Activated CD4-positive, alpha-beta T cell treated with anti-CD3 and anti-CD28 coated beads, Interleukin-2, amount 50 U/mL, for 4 hours (primary cell): ENCODE results near the gene CLINT1.
"Not testable (repeated sequence)": the region's sequence is repeated elsewhere in the genome, so short reads cannot be mapped to it uniquely, and the experiment has no call there.

ENCODE experiments used
- DNase-seq, 2 experiments: peaks; one replicate each; pipeline ENCODE4 v3.0.0-alpha.2; 2020

Gene CLINT1

DNA sequence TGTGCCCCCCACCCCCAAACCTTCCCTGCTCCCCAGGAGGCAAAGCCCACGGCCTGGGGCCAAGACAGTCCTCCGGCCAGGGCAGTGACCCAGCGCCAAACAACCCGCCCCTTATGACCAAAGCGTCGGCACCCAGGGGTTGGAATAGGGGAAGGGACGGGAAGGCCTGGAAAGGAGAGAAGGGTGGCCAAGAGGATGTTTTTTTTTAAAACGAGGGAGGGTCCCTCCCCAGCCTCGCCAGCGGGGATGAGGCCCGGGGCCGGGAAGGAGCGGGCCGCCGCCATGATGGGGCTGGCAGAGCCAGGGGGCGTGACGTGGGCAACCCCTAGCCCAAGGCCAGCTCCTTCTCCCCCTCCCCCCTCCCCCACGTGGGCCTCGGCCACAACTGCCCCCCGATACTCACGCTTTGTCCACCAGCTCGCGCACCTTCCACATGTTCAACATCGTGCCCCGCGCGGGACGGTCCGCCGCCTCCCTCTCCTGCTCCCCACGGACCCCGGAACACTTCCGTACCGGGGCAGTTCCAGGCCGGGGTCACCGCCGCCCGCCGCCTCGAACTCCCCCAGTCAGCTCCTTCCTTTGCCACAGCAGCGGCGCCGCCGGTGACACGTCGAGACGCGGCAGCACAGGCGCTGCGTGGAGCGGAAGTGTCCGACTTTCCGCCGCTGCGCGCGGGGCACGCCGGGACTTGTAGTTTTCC lies at the start of gene CLINT1:
Gene CLINT1, minus strand, starts transcription at position 619 of the 700 bp plus-strand sequence. Its CDS starts 175 bp downstream, at position 444.
- DNase-seq = peak; percentile 83 to 85

DNA sequence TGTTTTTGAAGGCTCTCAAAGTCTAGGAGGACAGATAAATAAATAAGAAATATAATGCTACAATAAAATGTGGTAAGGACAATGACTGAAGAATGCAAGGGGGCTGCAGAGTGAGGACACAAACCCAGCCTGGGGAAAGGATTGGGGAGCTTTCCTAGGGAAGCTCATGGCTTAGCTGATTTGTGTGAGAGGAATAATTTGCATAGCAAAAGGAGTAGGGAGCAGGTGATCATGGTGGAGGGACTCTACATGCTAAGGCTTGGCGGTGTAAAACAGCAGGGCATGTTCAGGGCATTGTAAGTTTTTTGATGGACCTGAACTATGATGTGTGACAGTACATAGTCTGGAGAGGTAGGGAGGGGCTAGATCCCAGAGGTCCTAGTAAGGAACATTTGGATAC lies 49.5 kb upstream of the CLINT1 start:
- no peak for DNase-seq

DNA sequence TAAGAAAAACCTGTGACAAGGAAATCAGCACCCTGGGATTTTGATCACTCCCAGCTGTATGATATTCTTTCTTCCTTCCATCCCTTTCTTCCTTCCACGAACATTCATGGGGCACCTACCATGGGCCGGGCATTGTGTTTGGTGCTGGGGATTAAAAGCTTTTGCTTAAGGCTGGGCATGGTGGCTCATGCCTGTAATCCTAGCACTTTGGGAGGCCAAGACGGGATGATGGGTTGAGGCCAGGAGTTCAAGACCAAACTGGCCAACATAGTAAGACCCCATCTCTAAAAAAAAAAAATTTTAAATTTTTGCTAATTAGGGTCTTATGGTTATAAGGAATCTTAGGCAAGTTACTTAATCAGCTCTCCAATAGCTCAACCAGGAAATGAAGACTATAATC lies 48.5 kb upstream of the CLINT1 start:
- DNase-seq = no peak

DNA sequence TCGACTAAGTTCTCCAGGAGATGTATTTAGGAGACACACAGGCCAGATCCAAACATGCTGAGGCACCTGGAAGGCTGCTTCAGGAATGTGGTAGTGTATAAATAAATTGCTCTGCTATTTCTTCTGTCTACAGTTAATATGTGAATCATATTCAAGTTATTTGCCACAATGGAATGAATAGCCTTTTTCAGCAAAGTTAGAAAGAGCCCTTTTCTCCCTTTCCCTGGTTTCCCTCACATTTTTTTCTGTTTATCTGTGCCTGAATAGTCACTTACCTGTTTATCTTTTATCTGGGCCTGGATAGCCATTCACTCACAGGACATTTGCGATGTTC lies 44.1 kb upstream of the CLINT1 start:
- DNase-seq = no peak

DNA sequence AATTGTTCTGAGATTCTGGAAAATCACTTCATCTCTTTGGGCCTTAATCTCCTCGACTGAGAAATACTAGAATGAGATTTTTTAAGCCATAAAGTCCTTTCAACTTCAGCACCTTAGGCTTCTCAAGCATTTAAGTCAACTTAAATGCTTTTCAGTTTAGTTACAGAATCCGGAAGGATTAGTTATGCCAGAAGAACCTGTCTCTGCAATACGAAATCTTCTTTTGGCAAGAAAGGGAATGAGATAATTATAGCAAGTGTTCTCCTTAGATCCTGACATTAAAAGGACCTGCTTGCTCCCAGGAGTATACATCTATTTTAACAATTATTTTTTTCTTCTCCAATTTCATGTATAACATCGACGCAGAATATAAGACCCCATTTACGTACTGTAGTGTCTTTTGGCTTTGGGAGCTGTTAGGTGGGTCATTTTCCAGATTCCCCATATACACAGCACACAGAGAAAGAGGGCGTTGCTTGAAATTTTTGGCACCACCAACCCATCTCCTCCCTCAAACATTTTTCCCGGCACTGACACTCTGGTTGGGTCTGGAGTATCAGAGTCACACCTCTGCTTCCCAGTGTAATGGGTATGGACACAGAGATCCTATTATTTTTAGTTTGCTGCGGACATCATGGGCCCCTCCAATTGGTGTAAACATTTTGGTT lies 43.6 kb upstream of the CLINT1 start:
- DNase-seq = no peak

DNA sequence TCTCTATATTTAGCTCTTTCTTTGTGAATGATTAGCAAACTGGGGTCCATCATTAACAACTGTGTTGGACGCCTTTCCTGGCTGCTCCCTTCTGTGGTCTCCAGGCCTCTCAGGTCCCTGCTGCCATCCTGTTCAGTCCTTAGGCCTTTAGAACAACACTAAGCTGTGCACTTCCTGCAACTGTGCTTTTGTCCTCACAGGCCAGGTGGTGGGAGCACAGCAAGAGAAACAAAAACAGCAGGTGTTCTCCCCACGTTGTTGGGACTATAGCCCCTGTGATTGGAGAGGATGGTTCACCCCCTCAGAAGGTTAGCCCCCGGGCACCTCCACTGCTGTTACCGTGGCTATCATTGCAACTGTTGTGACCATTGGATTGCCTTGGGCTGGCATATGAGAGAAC lies 41.7 kb upstream of the CLINT1 start:
- DNase-seq = no peak

DNA sequence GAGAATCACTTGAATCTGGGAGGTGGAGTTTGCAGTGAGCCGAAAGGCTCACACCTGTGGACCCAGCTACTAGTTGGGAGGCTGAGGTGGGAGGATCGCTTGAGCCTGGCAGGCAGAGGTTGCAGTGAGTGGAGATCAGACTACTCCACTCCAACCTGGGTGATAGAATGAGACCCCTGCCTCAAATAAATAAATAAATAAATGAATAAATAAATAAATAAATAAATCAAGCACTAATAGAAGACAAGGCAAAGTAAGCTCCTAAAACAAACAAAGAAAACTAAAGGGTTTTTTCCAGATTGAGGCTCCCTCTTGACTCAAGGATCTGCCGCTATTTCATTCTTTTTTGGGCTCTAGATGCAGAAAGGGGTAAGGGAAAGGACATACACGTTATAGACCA lies 34.7 kb upstream of the CLINT1 start:
- DNase-seq = no peak

DNA sequence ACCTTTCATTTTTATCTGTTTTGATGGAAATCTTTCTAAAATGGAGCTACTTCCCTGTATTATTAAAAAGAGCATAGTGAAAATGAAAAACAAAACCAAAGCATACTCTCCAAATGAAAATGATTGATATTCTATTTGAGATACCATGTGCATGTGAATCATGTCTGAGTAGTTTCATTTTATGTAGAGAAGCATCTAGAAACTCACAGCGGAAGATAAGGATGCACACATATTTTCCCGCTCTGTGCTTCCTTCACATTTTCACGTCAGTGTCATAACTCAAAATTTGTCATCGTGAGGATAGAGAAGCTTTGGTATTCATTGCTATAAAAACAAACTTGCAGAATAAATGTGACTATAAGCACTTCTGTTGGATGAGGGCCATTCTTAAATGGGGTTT lies 34.0 kb upstream of the CLINT1 start:
- no peak for DNase-seq

DNA sequence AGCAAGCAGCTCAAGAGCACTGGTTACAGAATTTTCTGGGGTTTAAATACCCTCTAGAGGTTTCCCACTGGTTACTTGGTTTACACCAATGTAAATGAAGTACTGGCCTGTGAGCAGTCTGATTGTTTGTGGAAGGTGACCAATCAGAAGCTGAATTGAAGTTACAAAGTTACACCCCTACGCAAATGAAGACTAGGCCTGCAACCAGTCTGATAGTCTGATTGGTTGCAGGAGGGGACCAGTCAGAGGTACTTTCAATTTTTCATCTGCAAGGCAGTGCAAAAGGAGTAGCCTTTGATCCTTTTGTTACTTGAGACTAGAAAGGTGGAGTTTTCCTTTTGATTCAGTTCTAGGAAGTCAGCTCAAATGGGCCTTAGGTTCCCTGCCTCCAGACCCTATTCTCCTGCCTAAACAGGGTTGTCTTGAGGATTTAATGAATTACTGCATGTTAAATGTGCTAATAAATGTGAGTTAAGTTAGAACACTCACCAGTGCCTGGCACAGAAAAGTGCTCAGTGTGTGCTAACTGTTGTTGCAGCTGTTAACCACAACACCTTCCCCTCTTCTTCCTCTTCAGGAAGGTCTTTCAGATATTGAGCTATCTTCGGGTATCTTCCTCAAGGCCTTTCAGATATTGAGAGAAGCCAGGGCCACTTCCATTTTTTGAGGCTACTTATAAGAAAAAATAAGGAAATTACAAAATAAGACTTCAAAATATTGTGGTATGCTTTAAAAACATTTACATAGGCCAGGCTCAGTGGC lies 32.1 kb upstream of the CLINT1 start:
- no peak for DNase-seq

DNA sequence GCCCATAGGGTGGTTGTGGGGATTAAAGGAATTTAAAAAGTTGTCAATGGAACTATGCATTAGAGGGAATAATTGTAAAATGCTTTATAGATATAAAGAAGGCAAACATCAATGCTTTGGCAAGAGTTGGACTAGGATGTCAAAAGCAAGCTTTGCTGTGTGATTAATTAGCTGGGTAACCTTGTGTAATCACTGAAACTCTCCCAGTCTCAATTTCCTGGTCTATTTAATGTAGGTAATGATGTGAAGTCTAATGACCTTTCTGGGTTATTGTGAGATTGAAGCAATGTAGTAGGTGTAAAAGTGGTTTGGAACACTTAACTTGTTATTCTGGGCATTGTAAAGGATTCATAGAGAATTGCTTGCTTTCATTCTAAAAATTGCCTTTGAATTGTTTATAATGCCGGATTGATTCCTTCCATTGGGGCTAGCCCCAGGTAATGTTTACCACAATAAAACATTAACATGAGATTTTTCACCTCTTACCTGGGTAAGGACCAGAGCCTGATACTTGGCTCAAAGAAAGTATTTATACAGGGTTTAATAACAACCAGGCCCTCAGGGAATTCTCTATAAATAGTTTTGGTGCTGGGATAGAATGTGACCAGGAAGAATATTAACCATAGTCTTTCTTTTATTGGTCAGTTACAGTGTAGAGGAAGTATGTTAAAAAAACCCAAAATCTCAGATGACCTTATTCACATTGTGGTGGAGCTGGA lies 30.0 kb upstream of the CLINT1 start:
- no peak for DNase-seq

DNA sequence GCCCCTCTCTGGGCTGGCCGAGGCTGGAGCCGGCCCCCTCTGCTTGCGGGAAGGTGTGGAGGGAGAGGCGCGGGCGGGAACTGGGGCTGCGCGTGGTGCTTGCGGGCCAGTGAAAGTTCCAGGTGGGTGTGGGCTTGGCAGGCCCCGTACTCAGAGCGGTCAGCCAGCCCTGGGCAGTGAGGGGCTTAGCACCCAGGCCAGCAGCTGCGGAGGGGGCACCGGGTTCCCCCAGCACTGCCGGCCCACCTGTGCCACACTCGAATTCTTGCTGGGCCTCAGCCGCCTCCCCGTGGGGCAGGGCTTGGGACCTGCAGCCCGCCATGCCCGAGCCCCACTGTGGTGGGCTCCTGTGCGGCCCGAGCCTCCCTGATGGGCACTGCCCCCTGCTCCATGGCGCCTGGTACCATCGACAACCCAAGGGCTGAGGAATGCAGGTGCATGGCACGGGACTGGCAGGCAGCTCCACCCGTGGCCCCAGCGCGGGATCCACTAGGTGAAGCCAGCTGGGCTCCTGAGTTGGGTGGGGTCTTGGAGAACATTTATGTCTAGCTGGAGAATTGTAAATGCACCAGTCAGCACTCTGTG lies 27.9 kb upstream of the CLINT1 start:
- no peak for DNase-seq

DNA sequence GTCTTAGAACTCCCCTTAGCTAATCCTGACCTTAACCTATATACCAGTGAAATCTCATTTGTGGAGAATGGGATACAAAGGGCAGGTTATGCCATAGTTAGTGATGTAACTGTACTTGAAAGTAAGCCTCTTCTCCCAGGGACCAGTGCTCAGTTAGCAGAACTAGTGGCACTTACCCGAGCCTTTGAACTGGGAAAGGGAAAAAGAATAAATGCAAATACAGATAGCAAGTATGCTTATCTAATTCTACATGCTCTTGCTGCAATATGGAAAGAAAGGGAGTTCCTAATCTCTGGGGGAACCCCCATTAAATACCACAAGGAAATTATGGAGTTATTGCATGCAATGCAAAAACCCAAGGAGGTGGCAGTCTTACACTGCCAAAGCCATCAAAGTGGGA lies 26.1 kb upstream of the CLINT1 start:
- DNase-seq = not testable (repeated sequence)

DNA sequence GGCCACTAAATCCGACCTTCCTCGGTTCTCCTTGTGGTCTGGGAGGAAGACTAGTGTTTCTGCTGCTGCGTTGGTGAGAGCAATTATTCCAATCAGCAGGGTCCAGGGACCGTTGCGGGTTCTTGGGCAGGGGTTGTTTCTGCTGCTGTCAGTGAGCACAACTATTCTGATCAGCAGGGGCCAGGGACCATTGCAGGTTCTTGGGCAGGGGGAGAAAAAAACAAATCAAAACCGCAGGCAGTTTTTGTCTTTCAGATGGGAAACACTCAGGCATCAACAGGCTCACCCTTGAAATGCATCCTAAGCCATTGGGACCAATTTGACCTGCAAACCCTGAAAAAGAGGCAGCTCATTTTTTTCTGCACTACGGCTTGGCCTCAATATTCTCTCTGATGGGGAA lies 22.6 kb upstream of the CLINT1 start:
- not testable (repeated sequence) for DNase-seq

DNA sequence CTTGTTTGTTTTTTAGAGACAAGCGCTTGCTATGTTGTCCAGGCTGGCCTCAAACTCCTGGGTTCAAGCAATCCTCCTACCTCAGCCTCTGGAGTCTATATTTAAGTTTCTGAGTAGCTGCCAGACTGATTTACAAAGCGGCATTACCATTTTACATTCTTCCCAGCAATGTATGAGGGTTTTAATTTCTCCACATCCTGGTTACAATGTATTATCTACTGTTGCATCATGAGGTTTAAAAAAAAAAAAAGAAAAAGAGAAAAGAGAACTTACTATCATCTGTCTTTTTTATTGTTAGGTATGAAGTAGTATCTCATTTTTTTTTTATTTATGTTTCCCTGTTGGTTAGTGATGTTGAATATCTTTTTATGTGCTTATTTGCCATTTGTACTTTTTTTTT lies 18.9 kb upstream of the CLINT1 start:
- DNase-seq = no peak

DNA sequence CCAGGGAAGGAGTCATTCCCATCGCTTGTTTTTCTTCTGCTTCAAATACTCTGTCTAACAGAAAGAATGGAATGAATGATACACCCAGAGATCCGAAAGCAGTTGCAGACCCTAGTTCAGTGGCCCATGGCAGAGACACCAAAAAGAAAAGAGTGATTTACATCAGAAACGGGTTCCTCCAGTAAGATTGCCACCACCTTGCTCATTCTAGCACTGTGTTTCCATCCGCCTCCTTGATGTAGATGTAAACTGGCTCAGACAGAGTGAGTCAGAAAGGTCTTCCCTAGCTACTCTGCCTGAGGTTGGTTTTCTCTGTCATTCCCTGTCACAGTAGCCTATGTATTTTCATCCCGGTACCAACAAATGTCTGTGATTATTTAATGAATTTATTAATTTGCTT lies 15.9 kb upstream of the CLINT1 start:
- no peak for DNase-seq

DNA sequence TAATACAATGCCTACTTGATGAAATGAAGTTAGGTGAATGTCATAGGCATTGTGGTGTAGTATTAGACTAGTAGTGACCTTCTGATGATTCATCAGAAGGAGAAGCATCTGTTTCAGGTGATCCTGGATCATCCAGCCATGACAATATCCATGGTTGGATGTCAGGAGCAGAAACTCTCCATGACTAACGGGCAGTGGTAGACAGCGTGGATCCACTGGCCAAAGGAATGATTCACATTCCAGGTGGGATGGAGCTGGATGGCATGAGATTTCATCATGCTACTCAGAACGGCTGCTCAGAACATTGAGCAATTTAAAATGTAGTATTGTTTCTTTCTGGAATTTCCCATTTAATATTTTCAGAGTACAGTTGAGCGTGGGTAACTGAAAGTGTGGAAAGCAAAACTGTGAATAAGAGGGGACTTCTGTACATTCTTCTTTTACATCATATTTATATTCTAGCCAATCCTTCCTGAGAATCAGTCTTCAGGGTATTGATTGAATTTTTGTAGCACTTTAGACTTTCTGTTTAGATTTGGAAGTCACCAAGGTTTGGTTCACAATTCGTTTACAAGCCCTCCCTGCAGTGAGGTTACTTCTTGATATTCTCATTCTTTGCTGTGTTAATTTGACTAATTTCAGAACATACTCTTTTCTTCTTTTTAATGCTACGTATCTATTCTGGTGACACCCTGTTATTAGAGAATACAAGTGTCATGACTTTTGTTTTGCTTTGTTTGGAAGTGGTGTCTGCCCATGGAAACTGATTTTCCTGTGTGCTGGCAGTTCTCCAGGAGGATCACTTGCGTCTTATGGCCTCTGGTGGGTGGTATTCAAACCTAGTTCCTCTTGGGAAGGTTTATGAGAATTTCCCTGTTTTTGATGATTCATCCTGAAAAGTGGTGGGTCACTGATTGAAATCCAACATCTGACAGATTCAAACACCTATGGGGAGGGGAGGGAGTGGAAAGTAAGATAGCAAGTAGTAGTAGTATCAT lies 12.2 kb upstream of the CLINT1 start:
- no peak for DNase-seq

DNA sequence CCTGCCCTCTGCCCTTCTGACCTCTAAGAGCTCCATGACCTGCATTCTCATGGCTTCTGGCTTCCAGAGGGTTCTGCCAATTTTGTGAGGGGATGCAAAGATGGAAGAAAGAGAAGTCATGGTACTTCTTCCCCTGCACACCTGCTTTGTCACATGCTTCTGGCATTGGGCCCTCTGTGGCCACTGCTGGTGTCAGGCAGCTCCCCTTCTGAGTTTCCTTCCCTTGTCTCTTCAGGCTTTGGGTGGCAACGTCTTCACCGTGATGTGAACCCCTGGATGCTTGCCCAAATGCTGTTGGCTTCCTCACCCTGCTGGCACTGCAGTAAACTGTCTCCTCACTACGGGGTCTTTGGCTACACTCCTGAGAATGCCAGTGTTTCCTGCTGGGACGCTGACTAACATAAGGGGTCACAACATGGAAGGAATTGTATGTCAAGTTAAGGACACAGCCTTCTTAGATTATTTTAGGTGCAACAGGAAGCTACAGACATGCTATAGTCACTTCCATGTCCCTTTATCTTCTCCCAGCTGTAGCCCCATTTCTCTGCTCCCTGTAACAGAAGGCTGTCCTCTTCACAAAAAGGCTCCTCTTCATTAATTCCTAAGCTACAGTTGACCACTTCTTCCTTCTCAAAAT lies 8.9 kb upstream of the CLINT1 start:
- DNase-seq = no peak

DNA sequence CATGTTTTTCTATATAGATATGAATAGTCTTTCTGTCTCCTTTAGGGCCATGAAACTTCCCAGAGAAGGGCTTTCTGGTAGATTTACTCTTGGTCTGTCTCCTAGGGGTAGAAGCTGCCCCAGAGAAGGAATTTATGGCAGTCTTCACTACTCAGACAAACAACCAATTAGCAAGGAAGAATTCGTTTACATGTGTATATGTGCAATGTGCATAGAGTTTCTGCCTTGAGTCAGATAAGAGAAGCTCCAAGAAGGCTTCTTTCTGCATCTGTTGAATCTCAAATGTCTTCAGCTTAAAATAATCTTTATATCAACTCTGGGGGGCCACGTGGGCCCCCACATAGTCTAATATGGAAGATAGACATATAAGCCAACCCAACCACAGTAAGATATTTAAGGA lies 7.6 kb upstream of the CLINT1 start:
- DNase-seq = no peak

DNA sequence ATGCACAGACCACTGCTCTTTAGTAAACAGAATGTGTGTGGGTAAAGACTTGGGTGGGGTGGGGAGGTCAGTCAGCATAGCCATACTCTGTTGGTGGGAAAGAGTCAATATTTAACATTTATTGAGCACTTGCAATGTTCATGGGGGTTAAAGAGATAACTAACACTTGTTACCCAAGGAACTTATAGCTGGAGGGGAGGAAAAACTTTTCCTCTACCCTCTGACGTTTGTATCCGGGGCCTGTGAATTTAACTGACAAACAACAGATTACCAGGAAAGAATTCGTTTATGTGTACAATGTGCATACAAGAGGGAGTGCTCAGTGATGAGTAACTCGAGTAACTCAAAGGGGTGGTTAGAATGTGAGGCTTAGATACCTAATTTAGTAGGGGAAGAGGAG lies 6.8 kb upstream of the CLINT1 start:
- no peak for DNase-seq

DNA sequence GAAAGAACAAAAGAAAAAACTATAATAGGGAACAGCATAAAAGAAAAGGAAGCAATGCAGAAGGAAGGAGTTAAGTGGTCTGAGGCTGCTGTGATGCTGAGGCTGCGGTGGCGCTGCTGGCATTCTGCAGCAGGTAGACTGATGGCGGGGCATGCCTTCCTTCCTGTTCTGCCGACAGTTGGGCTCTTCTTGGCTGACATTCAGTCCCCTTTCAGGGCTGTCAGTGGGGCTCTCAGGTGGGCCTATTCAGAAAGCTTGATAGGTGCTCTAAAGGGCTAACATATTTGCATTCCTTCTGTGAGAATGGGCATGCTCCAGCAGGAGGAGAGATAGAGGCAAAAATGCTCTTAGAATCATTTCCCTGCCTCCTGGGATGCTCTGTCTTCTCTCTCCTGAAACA lies 5.1 kb upstream of the CLINT1 start:
- DNase-seq = no peak

DNA sequence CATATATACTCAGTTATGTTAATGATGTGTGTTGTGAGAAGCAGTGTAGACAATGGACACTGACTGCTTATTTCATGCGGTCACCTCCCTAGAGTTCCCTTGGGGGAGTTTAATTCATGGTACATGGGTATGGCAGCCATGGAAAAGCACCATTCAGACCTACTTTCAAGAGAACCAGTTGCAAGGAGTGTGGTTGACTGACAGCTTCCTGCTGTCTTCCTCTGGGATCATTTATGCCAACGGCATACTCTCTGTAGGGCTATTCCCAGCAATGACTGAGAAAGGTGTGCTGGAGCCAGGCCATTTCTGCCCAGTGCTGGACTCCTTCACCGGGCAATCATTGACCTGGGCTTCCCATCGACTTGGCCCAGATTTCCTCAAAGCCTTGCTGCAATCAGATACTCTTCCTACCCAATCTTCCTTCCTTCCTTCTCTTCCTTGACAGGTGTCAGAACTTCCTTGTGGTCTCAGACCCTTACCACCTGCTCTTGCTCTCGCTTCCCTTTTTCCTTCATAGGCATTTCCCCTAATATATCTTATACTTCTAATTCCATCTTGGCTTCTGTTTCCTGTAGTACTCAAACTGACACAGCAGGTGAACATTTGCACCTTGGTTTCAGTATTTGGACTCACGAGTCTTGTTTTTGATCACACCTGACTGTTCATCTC lies 3.4 kb upstream of the CLINT1 start:
- DNase-seq = no peak
